ENCODE results near the gene DDRGK1.

GRCh38 chr20:3163099-3164042, 41.1 kb downstream of the DDRGK1 start:
- TF ChIP-seq POLR2A (IDR thresholded peaks at IDR 0.05; ENCODE audit: low read length): no peak
- TF ChIP-seq GATA1 (IDR thresholded peaks at IDR 0.05; ENCODE audit: low read depth, low read length): no peak

Measured in erythroblast (primary cell).